Kidney epithelial cell (primary cell): ENCODE data around the gene RNF151. TPM values are rescaled to one million over a fixed set of nuclear protein-coding genes. Genes with fewer than 3 reads are reported as not detected.
A peak's percentile ranks its signal among the peaks of the same experiment; 100 is the strongest.

ENCODE experiments used
- DNase-seq: peaks from one replicate; pipeline ENCODE4 v3.0.0-alpha.2; 2010; ENCODE audit warnings: low read depth
- H3K27me3 ChIP-seq: 2 replicates; pipeline ENCODE4 v1.6.0; 2011; ENCODE audit warnings: low read length; ENCODE audit not compliant: control insufficient read depth, insufficient read depth
- H3K36me3 ChIP-seq: 2 replicates; pipeline ENCODE4 v1.5.1; 2011; ENCODE audit warnings: low read length; ENCODE audit not compliant: control insufficient read depth, insufficient read depth
- H3K4me3 ChIP-seq: 2 replicates; pipeline ENCODE4 v1.5.1; 2011; ENCODE audit warnings: low read depth, mild to moderate bottlenecking, control low read depth, low read length
- CTCF ChIP-seq: IDR thresholded peaks from 2 replicates; pipeline ENCODE4 v1.5.1; 2011; ENCODE audit warnings: mild to moderate bottlenecking, moderate library complexity, low read length, control low read depth, inconsistent platforms; ENCODE audit not compliant: insufficient read depth, poor library complexity, severe bottlenecking
- total RNA-seq: library from RNA; depleted of rRNA; stranded (reverse); fragments of >200 nt; gene quantifications from 2 replicates; pipeline ENCODE4 v1.2.3, GENCODE V29; 2015

RNF151 gene
- total RNA-seq, 1 donor from 2014 or later, result not detected

- no peaks in the 10 kb centered on the region for H3K27me3 ChIP-seq
- peaks cover 5% of the 10 kb centered on the region for H3K36me3 ChIP-seq
- peak overlapping the region; percentile 91 for H3K4me3 ChIP-seq
- TF ChIP-seq CTCF, result no peak
- no peak for DNase-seq
Measured at GRCh38 chr16:1972490-1972877, 5.8 kb downstream of the RNF151 start.

GRCh38 chr16:1973461-1974156, 7.0 kb downstream of the RNF151 start:
- Histone ChIP-seq H3K27me3 (peaks cover 5% of the 10 kb centered on the region), H3K4me3 (no peak overlapping the region), H3K36me3 (peaks cover 5% of the 10 kb centered on the region)
- TF ChIP-seq CTCF, result no peak
- no peak for DNase-seq

- no peak for TF ChIP-seq CTCF
- Histone ChIP-seq H3K4me3 (no peak overlapping the region), H3K36me3 (peaks cover 6% of the 10 kb centered on the region), H3K27me3 (peaks cover 13% of the 10 kb centered on the region)
- no peak for DNase-seq
Measured at GRCh38 chr16:1974157-1975070, 7.8 kb downstream of the RNF151 start.

GRCh38 chr16:1975432-1976215, 9.0 kb downstream of the RNF151 start:
- TF ChIP-seq CTCF, result no peak
- H3K36me3 ChIP-seq, result peaks cover 6% of the 10 kb centered on the region
- no peak for DNase-seq

GRCh38 chr16:1976216-1976520, 9.5 kb downstream of the RNF151 start:
- Histone ChIP-seq H3K4me3 (no peak overlapping the region), H3K27me3 (peaks cover 31% of the 10 kb centered on the region), H3K36me3 (peaks cover 6% of the 10 kb centered on the region)
- no peak for TF ChIP-seq CTCF
- DNase-seq, result no peak

More at GRCh38 chr16:1975432-1976215, 9.0 kb downstream of the RNF151 start:
- no peak overlapping the region for H3K4me3 ChIP-seq
- peaks cover 25% of the 10 kb centered on the region for H3K27me3 ChIP-seq
